GM18502 (cell line): ENCODE data around the gene GRN.
"Not testable (repeated sequence)": the region's sequence is repeated elsewhere in the genome, so short reads cannot be mapped to it uniquely, and the experiment has no call there.

Experiments used
- ATAC-seq: cut with Tn5 transposase; IDR thresholded peaks from one replicate; pipeline ENCODE4 v1.9.1; 2021; ENCODE audit warnings: mild to moderate bottlenecking; ENCODE audit not compliant: unreplicated experiment, poor library complexity

Gene GRN

GRCh38 chr17:44321246-44322120 is 23.6 kb upstream of the GRN start:
- no peak for ATAC-seq

DNA sequence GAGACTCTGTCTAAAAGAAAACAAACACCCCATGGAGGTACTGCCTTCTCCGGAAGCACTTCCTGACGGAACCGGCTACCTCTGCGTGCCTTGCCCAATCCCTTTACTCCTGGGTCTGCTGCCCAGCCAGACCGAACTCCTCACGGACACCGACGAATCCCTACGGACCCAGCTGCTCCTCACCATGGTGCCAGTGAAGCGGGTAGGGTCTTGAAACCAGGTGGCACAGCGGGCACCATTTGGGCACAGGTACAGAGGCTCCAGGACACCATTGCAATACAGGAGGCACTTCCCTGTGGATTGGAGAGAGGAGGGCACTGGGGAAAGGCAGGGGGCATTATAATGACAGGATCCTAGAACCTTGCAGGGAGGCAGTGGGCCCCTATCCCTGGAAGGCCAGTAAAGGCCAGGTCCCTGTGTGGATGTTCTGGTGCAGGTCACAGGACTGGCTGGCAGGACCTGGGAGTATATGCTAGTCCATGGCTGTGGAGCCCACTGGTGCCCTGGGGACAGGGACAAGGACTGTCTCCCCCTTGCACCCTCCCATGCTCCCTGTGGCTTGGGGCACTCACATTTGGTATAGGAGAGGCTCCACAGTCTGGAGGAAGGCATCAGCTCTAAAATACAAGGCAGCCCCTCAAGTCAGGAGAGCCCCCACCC is 22.7 kb upstream of the GRN start:
- ATAC-seq = no peak

DNA sequence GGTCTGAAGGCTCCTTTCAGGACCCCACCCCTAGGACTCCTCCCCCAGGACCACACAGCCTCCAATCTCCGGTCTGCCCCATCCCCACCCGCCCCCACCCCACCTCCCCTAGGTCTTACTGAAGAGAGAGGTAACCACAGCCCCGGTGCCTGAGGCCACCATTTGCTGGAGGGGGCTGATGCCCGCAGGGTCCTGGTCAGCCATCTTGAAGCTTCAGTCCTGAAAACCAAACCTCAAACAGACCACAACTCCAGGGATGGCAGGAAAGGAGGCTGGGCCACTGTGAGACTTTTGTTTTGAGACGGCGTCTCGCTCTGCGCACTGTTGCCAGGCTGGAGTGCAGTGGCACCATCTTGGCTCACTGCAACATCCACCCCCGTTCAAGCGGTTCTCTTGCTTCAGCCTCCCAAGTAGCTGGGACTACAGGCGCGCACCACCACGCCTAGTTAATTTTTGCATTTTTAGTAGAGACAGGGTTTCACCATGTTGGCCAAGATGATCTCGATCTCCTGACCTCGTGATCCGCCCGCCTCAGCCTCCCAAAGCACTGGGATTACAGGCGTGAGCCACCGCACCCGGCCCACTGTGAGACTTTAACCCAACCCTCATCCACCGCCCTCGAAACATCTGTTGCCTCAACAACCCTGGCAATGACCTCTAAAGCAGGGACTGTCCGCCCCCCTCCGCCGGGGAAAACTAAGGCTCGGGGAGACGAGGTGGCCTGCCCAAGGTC is 21.6 kb upstream of the GRN start:
- ATAC-seq = no peak

DNA sequence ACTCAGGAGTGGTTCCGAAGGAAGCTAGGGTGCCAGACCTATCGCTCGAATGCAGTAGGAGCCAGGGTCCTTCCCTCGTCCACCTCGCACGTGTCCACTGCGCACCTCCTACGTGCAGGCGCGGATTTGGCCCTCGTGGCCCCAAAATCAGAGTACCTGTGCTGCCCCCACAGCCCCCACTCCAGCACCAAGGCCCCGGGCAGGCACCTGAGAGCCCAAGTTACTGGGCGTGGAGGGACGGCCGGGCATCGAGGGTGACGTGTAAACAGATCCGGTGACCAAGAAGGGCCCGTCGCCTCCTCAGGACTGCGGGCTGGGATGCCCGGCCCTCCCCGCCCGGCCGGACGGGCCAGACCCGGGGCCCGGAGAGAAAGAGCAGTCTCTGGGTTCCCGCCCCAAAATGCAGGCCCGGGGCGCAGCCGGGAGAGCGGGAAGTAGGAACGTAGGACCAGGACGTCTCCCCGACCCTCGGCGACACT is 21.0 kb upstream of the GRN start:
- peak; percentile 3 for ATAC-seq

- peak; percentile 66 for ATAC-seq
Observed at GRCh38 chr17:44324571-44325275, 20.4 kb upstream of the GRN start, which contains the start of gene SLC25A39. Gene SLC25A39 (minus strand): TSS chr17:44324823. CDS start chr17:44323562, 1,261 bp downstream.

DNA sequence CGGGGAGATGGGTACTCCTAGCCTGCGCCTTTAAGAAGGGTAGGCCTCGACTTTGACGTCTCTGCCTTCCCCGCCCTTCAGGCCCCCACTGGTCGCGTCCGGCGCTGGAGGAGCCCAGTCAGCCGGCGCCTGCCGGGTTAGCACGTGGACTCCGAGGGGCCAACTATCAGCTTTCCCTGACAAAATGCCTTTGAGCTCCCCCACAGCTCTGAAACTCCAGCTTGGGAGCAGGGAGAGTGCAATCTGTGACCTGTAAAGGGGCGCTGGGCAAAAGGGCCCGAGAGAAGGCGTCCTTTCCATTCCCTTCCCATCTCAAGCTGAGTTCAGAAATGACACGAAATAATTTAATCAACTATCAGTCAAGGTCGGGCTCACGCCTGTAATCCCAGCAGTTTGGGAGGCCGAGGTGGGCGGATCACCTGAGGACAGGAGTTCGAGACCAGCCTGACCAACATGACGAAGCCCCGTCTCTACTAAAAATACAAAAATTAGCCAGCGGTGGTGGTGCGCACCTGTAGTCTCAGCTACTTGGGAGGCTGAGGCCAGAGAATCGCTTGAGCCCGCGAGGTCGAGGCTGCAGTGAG is 18.1 kb upstream of the GRN start:
- peak; percentile 45 for ATAC-seq

- ATAC-seq = no peak
Observed at GRCh38 chr17:44327715-44328449, 17.2 kb upstream of the GRN start.

DNA sequence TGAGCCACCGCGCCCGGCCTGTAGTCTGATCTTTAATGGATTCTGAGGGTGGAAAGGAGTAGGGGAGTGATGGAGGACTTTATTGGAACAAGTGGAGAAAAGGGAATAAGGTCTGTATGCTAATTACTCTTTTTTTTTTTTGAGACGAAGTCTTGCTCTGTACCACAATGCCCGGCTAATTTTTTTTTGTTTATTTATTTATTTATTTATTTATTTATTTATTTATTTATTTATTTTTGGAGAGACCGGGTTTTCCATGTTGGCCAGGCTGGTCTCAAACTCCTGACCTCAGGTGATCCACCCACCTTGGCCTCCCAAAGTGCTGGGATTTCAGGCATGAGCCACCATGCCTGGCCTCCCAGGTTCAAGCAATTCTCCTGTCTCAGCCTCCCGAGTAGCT is 15.6 kb upstream of the GRN start:
- not testable (repeated sequence) for ATAC-seq

DNA sequence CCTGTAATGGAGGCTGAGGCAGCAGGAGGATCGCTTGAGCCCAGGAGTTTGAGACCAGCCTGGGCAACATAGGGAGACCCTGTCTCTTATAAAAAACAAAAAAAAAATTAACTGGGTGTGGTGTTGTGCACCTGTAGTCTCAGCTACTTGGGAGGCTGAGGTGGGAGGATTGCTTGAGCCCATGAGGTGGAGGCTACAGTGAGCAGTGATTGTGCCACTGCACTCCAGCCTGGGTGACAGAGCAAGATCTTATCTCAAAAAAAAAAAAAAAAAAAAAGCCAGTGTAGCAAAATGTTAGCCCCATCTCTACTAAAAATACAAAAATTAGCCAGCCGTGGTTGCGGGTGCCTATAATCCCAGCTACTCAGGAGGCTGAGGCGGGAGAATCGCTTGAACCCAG is 14.8 kb upstream of the GRN start:
- not testable (repeated sequence) for ATAC-seq

GRCh38 chr17:44331249-44331760 is 13.8 kb upstream of the GRN start:
- no peak for ATAC-seq

- no peak for ATAC-seq
Observed at GRCh38 chr17:44333371-44333770, 11.7 kb upstream of the GRN start.

- no peak for ATAC-seq
Observed at GRCh38 chr17:44334315-44334714, 10.8 kb upstream of the GRN start.

GRCh38 chr17:44334727-44335126 is 10.4 kb upstream of the GRN start:
- no peak for ATAC-seq

DNA sequence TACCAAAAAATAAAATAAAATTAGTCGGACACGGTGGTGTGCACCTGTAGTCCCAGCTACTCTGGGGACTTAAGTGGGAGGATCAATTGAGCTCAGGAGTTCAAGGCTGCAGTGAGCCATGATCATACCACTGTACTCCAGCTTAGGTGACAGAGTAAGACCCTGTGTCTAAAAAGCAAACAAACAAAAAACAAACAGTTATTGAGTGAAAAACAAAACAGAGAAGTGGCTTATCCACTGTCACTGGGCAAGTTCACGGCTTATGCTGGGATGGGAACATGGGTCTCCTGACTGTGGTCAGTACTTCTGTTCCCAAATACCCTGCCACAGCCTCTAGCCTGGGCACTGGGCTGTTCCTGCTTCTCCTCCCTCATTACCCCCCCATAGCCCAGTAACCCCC is 9.5 kb upstream of the GRN start:
- no peak for ATAC-seq

DNA sequence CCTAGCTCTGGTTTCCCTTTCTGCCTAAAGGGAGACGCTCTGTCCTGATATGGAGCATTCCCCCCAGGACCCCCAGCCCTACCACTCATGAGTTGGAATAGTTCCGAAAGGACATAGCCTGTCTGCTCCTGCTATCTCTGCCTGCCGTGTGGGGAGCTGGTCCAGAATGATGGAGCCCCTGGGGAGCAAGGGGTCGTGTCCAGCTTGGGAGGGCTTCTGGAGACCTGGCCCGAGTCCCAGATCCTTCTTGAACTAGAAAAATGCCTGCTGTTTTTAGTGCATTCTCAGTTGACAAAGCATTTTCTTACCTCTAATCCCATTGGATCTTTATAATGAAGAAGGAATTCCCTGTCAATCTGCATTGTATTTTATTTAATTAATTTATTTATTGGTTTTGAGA is 9.1 kb upstream of the GRN start:
- ATAC-seq = no peak

- ATAC-seq = no peak
Observed at GRCh38 chr17:44338702-44339101, 6.4 kb upstream of the GRN start.

DNA sequence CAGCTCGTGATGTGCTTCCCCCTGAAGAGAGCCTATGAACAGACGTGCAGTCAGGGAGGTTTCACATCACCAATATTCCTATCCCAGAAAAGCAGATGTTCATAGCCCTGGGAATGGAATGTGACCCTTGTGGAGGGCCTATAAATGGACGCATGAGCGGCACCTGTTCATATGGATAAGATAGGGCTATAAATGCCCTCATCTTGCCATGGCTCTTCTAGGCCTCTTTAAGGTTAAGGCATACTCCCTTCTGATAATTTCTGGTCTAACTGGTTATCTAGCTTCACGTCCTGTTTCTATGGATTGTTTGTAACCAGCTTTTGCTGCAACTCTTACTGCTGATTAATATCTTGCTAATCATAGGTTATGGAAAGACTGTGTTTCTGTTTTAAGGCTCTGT is 4.5 kb upstream of the GRN start:
- not testable (repeated sequence) for ATAC-seq

GRCh38 chr17:44343510-44344209 is 1.4 kb upstream of the GRN start:
- no peak for ATAC-seq
